ENCODE measurements around the gene RNF167. TPM values are rescaled to one million over a fixed set of nuclear protein-coding genes. Genes with fewer than 3 reads are reported as not detected.

Gene RNF167
- total and polyA plus RNA-seq, 2 of the 13 experiments (the other 11 are each of a cell fraction or from before 2014, with no cell fraction given): 44.1 to 45.4 TPM

DNA sequence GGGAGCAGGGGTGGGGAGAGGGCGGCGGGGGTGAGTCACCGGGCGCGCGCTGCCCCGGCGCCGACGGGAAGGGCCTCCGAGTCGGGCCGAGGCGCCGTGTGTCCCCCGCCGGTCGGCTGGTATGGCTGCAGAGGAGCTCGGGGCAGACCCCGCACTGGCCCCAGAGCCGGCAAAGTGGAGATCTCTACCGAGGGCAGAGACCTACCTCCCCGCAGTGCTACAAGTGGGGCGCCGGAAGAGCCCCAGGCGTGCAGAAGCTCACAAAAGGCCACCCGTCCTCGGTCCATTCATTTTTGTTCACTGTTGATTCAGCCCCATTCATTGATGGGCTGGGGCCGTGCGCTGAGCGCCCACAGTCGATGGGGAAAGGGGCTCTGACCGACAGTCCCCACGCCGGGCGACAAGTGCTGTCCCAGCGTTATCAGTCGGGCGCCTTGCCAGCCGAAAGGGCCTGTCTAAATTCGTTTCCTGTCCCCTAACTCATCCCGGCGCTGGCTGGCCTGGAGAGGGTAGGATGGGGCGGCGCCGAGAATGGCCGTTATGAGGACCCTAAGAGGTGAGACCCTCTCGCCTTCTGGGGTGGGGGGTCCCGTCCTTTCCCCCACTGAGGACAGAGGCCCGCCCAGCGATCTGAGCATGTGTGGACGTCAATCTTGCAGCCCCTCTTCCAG lies 10.1 kb downstream of the RNF167 start (continued):
- TF ChIP-seq, protein P1, sequence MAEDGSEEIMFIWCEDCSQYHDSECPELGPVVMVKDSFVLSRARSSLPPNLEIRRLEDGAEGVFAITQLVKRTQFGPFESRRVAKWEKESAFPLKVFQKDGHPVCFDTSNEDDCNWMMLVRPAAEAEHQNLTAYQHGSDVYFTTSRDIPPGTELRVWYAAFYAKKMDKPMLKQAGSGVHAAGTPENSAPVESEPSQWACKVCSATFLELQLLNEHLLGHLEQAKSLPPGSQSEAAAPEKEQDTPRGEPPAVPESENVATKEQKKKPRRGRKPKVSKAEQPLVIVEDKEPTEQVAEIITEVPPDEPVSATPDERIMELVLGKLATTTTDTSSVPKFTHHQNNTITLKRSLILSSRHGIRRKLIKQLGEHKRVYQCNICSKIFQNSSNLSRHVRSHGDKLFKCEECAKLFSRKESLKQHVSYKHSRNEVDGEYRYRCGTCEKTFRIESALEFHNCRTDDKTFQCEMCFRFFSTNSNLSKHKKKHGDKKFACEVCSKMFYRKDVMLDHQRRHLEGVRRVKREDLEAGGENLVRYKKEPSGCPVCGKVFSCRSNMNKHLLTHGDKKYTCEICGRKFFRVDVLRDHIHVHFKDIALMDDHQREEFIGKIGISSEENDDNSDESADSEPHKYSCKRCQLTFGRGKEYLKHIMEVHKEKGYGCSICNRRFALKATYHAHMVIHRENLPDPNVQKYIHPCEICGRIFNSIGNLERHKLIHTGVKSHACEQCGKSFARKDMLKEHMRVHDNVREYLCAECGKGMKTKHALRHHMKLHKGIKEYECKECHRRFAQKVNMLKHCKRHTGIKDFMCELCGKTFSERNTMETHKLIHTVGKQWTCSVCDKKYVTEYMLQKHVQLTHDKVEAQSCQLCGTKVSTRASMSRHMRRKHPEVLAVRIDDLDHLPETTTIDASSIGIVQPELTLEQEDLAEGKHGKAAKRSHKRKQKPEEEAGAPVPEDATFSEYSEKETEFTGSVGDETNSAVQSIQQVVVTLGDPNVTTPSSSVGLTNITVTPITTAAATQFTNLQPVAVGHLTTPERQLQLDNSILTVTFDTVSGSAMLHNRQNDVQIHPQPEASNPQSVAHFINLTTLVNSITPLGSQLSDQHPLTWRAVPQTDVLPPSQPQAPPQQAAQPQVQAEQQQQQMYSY (CRISPR knock-in tag; IDR thresholded peaks at IDR 0.05): no peak; the same call in 1 of the 2 replicates
- TF ChIP-seq REL (CRISPR knock-in tag; conservative IDR thresholded peaks at IDR 0.05): 0 out of 2 replicates have a peak, but pooled peaks have one; percentile 16
- no peak for TF ChIP-seq ZNF256 (CRISPR knock-in tag; conservative IDR thresholded peaks at IDR 0.05)
- TF ChIP-seq RXRA (CRISPR knock-in tag; IDR thresholded peaks at IDR 0.05): 0 out of 2 replicates have a peak, but pooled peaks have one; percentile 7
- no peak for TF ChIP-seq SP5 (CRISPR knock-in tag; IDR thresholded peaks at IDR 0.05; ENCODE audit: borderline replicate concordance, low read depth)
- TF ChIP-seq RAD51 (IDR thresholded peaks at IDR 0.05; ENCODE audit: borderline replicate concordance): no peak
- no peak for TF ChIP-seq GATAD2A (CRISPR knock-in tag; IDR thresholded peaks at IDR 0.05)
- no peak for TF ChIP-seq SRSF1 (optimal IDR thresholded peaks at IDR 0.05; ENCODE audit: low read depth, low read length)
- TF ChIP-seq ARNTL (CRISPR knock-in tag; IDR thresholded peaks at IDR 0.05): no peak
- TF ChIP-seq NBN (conservative IDR thresholded peaks at IDR 0.05): no peak
- no peak for TF ChIP-seq GFI1 (CRISPR knock-in tag; IDR thresholded peaks at IDR 0.05; ENCODE audit: borderline replicate concordance)
- TF ChIP-seq RBAK (CRISPR knock-in tag; IDR thresholded peaks at IDR 0.05): no peak
- no peak for TF ChIP-seq BHLHE40 (IDR thresholded peaks at IDR 0.05; ENCODE audit: low read length)
- TF ChIP-seq NFE2 (CRISPR knock-in tag; IDR thresholded peaks at IDR 0.05): no peak
- TF ChIP-seq DPF2 (CRISPR knock-in tag; IDR thresholded peaks at IDR 0.05; ENCODE audit: borderline replicate concordance, low read depth): no peak
- no peak for TF ChIP-seq ZNF296 (CRISPR knock-in tag; conservative IDR thresholded peaks at IDR 0.05)
- no peak for TF ChIP-seq NFE2L1 (CRISPR knock-in tag; IDR thresholded peaks at IDR 0.05; ENCODE audit: borderline replicate concordance)
- TF ChIP-seq, protein P2, sequence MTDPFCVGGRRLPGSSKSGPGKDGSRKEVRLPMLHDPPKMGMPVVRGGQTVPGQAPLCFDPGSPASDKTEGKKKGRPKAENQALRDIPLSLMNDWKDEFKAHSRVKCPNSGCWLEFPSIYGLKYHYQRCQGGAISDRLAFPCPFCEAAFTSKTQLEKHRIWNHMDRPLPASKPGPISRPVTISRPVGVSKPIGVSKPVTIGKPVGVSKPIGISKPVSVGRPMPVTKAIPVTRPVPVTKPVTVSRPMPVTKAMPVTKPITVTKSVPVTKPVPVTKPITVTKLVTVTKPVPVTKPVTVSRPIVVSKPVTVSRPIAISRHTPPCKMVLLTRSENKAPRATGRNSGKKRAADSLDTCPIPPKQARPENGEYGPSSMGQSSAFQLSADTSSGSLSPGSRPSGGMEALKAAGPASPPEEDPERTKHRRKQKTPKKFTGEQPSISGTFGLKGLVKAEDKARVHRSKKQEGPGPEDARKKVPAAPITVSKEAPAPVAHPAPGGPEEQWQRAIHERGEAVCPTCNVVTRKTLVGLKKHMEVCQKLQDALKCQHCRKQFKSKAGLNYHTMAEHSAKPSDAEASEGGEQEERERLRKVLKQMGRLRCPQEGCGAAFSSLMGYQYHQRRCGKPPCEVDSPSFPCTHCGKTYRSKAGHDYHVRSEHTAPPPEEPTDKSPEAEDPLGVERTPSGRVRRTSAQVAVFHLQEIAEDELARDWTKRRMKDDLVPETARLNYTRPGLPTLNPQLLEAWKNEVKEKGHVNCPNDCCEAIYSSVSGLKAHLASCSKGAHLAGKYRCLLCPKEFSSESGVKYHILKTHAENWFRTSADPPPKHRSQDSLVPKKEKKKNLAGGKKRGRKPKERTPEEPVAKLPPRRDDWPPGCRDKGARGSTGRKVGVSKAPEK (CRISPR knock-in tag; IDR thresholded peaks at IDR 0.05; ENCODE audit: borderline replicate concordance): no peak
- TF ChIP-seq, protein P3, sequence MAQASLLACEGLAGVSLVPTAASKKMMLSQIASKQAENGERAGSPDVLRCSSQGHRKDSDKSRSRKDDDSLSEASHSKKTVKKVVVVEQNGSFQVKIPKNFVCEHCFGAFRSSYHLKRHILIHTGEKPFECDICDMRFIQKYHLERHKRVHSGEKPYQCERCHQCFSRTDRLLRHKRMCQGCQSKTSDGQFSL (CRISPR knock-in tag; IDR thresholded peaks at IDR 0.05): no peak
- TF ChIP-seq ZFP90 (CRISPR knock-in tag; IDR thresholded peaks at IDR 0.05; ENCODE audit: borderline replicate concordance): no peak
- no peak for TF ChIP-seq ZNF570 (CRISPR knock-in tag; IDR thresholded peaks at IDR 0.05; ENCODE audit: borderline replicate concordance)
- peak; percentile 31; the same call in 1 of the 2 replicates for TF ChIP-seq ZNF605 (CRISPR knock-in tag; IDR thresholded peaks at IDR 0.05)
- TF ChIP-seq, protein P4, sequence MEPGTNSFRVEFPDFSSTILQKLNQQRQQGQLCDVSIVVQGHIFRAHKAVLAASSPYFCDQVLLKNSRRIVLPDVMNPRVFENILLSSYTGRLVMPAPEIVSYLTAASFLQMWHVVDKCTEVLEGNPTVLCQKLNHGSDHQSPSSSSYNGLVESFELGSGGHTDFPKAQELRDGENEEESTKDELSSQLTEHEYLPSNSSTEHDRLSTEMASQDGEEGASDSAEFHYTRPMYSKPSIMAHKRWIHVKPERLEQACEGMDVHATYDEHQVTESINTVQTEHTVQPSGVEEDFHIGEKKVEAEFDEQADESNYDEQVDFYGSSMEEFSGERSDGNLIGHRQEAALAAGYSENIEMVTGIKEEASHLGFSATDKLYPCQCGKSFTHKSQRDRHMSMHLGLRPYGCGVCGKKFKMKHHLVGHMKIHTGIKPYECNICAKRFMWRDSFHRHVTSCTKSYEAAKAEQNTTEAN (CRISPR knock-in tag; conservative IDR thresholded peaks at IDR 0.05): no peak

All from HepG2 (cell line).